ENCODE results near the gene TRHDE.

Gene TRHDE

DNA sequence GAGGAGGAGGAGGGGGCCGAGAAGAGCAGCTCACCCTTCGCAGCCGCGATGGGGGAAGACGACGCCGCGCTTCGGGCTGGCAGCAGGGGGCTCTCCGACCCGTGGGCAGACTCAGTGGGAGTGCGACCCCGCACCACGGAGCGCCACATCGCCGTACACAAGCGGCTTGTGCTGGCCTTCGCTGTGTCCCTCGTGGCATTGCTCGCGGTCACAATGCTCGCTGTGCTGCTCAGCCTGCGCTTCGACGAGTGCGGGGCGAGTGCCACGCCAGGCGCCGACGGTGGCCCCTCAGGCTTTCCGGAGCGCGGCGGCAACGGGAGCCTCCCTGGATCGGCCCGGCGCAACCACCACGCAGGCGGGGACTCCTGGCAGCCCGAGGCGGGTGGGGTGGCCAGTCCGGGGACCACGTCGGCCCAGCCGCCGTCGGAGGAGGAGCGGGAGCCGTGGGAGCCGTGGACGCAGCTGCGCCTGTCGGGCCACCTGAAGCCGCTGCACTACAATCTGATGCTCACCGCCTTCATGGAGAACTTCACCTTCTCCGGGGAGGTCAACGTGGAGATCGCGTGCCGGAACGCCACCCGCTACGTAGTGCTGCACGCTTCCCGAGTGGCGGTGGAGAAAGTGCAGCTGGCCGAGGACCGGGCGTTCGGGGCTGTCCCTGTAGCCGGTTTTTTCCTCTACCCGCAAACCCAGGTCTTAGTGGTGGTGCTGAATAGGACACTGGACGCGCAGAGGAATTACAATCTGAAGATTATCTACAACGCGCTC is 745 bp downstream of the TRHDE start:
- in situ Hi-C loops (cut with MboI; ENCODE audit: low sequenced_read_pairs) = no loop called here

DNA sequence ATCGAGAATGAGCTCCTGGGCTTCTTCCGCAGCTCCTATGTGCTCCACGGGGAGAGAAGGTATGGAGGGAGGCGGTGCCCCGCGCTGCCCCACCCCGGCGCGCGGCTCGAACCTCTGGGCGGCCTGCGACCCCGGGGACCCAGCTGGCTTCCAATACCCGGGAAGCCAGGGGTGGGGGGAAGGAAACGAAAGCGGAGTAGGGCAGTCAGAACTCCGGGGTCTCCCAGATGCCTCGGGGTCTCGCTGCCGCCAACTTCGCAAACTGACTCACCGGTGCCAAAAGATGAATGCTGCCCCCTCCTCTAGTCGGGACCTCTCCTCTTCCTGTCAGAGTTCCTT is 1.3 kb downstream of the TRHDE start:
- in situ Hi-C loops (cut with MboI; ENCODE audit: low sequenced_read_pairs) = no loop called here

DNA sequence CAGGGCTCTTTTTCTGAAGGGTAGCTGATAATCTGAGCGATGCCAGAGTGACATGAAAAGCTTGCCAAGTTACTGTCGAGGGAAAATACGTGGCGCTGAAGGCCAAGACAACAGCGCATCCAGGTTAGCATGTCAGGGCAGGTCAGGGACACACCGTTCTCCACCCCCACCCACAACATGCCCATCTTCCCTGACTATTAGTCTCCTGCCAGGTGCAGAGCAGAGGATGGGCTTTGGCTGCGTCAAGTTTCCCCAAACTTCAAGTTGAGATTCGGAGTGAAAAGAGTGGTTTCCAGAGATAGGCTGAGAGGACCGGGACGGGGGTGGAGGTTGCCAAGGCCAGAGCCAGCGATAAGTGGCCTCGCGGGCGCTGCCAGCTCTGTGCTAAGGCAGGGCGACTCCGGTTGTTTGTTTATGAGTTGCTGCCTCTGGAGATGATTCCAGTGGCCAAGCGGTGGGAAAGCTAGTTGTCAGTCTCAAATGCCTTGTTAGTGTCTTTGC is 1.7 kb downstream of the TRHDE start:
- in situ Hi-C loops (cut with MboI; ENCODE audit: low sequenced_read_pairs) = no loop called here

DNA sequence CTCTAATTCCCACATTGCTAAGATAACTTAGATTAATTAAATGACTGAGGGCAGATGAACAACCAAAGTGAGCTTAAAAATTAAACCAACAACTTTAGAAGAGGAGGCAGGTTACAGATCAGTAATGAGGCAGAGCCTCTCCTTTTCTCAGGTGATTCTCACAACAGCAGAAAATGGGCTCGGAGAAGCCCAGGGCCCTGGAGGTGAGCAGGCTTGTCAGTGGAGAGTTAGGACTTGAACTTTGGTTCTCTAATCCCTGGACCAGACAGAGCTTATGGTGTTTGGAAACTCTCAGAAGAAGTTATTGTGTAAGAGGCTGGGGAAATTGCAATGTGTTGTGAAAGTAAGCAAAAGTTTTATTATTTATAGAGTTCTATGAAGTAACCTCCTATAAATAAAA is 2.8 kb downstream of the TRHDE start:
- in situ Hi-C loops (cut with MboI; ENCODE audit: low sequenced_read_pairs) = no loop called here

DNA sequence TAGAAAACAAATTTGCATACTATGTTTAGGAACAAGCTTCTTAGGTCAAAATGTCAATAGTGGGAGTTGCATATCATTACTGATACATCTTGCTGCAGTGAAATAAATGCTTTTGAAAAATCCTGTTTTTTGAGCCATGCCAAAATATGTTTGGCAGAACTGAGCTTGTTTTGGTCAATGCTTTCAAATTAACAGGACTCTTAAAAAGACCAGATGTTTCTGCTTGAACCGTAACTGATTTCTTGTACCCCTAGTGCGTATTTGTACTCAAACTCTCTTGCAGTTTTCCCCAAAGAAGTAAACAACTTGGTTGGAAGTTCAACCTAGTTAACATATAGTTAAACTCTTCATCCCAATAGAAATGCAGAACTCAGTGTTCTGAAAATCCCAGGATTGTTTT is 3.4 kb downstream of the TRHDE start:
- in situ Hi-C loops (cut with MboI; ENCODE audit: low sequenced_read_pairs) = no loop called here

DNA sequence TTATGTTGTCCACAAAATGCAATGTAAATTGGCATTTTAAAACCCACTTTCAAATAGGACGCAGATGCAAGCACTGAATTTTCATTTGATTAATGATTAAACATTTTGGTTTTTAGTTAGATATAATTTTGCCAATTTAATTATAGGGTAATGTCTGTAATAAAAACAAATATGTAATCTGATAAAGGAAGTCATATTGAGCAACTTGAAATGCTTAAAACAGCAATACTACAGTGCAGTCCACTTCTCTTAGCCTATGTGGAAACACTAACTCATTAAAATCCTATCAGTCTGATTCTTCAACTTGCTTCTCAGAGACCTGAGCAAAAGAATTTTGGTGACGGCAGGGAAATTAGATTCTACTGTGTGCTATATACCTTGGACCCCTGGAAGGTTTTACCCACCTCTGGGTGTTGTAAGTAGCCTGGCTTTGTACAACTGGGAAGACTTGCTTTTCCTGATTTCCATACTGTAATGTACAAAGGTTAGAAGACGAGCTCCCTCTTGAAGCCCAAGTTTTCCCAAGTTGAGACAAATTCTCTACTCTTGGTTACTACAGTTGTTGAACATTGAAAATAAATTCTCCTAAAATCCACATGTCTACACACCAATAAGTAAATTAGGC is 4.1 kb downstream of the TRHDE start:
- in situ Hi-C loops (cut with MboI; ENCODE audit: low sequenced_read_pairs) = no loop called here

DNA sequence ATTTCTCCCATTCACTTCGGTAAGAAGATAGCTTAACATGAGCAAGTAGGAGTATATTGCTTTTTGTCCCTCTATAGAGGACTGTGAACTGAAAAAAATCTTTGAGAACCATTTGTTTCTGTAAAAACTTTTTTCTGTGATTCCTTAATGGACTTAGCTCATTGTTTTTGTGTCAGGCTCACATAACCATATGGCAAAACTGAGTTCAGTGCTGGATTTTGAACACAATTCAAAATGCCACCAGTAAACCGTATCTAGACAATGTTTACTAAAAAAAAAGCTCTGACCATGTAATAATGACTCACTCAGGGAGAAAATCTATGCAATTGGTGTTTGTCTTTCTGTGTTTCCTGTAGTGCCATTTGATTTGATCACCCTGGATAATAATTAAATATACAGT is 5.2 kb downstream of the TRHDE start:
- in situ Hi-C loops (cut with MboI; ENCODE audit: low sequenced_read_pairs) = no loop called here

DNA sequence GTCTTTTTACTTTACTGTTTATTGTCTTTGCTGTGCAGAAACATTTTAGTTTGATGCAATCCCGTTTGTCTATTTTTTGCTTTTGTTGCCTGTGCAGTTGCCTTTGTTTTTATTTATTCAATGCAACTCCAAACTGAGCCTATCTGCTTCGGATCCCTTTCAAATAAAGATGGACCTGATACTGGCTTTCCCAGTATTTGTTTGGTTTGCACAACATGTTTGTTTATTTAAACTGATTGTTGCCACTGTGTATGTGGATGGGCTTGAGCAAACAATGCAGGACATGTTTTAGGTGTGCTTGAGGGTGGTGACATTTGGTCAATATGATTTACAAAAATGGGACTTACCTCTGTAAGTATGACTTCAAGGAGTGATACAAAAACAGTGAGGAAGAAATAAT is 6.7 kb downstream of the TRHDE start:
- in situ Hi-C loops (cut with MboI; ENCODE audit: low sequenced_read_pairs) = no loop called here

DNA sequence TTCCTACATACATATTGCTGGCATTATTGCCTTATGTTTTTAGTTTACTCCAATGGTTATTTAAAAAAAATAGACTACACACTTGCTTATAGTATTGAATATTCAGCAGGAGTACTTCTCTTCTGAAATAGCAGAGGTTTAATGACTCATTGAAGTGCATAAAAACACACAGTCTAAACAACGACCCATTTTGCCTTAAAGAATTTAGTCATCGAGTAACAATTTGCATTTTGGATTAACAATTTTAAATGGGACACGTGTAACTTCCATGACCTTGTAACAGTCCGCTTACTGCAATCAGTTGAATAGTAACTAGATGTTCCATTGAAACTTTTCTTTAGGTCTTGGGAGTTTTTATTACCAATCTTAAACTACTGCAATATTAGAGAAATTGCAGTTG is 9.0 kb downstream of the TRHDE start:
- in situ Hi-C loops (cut with MboI; ENCODE audit: low sequenced_read_pairs) = no loop called here

DNA sequence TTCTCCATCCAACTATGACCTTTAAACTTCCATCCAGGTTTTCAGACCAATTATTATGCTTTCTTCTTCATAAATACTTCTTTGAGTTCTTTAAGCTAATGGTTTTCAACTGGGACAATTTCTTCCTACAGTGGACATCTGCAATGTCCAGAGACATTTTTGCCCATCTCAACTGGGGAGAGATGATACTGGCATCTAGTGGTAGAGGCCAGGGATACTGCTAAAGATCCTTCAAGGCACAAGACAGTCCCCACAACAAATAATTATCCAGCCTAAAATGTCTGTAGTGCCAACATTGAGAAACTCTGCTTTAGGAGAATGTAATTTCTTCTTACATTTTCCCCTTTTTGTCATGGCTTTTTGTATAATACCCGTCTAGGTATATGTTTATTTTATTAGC is 10.6 kb downstream of the TRHDE start:
- in situ Hi-C loops (cut with MboI; ENCODE audit: low sequenced_read_pairs) = no loop called here

DNA sequence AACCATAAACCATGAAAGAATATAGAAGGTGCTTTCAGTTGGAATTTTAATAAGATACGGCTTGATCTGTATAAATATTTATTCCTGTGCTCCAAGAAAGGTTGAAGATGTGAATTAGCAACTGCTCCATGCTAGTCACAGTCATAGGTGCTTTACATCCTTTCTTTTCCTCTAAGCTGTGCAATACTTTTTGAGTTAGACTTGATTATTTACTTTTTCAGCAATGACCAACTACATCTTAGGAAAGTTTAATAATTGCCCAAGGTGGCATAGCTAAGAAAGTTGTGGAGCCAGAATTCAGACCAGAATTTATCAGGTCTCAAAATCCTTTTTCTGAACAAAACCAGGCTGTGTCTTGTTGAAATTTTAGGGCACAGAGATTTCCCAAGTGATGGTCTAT is 13.7 kb downstream of the TRHDE start:
- in situ Hi-C loops (cut with MboI; ENCODE audit: low sequenced_read_pairs) = no loop called here

DNA sequence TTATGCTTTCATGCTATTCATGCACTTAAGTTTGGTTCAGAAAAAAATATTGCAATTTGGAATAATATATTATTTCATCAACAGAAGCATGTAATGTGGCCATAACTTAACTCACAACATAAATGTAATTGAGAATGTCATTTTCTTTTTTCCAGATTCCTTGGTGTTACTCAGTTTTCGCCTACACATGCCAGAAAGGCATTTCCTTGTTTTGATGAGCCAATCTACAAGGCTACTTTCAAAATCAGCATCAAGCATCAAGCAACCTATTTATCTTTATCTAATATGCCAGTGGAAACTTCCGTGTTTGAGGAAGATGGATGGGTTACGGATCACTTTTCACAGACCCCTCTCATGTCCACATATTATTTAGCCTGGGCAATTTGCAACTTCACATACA is 14.4 kb downstream of the TRHDE start:
- in situ Hi-C loops (cut with MboI; ENCODE audit: low sequenced_read_pairs) = no loop called here

DNA sequence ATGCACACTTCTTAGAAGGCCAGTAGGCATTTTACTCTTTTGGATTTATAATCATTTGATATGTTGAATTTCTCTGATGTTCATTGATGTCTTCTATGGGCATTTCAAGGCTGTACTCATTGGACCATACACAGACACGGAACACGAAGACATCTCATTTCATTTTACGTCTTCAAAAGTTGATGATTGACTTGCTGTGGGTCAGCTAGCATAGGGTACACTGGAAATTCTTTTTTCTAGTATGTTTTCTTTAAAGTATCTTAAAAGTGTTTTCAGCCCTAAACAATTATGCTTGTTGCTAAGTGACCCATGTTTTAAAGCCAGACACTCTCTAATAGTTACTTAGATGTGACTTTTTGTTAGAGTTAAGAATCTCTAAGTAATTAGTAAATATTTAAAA is 16.3 kb downstream of the TRHDE start:
- in situ Hi-C loops (cut with MboI; ENCODE audit: low sequenced_read_pairs) = no loop called here

DNA sequence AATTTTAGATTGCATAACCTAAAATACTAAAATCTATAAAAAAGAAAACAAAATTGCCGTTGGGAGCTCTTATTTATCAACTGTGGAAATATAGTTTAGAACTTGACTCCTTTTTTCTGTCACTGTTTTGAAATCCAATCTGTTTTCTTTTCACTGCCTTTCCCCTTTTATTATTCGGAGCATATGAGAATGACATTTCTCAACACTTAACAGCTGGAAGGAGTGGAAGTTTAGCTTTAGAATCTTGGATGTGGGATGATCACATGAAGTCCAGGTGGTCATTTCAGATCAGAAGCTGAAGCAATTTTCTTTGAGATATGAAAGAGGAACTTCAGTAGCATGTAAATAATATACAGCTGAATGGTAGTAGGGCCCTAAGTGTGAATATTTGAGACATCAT is 16.7 kb downstream of the TRHDE start:
- in situ Hi-C loops (cut with MboI; ENCODE audit: low sequenced_read_pairs) = no loop called here

DNA sequence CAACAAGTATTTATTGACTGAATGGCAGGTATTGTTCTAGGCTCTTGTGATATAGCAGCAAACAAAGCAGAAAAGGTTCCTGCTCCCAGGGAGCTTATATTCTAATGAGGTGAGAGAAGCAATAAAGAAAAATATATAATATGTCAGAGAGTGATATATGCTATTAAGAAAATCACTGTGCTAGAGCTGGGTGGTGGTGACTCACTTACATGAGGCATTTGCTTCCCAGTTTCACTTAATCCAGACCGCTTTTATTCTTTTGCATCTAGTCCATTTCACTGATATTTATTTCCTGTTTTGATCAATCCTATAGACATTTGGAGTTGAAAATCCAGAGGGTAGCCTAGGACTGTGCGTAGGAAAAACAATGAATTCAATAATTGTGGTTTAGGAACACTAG is 17.5 kb downstream of the TRHDE start:
- in situ Hi-C loops (cut with MboI; ENCODE audit: low sequenced_read_pairs) = no loop called here

DNA sequence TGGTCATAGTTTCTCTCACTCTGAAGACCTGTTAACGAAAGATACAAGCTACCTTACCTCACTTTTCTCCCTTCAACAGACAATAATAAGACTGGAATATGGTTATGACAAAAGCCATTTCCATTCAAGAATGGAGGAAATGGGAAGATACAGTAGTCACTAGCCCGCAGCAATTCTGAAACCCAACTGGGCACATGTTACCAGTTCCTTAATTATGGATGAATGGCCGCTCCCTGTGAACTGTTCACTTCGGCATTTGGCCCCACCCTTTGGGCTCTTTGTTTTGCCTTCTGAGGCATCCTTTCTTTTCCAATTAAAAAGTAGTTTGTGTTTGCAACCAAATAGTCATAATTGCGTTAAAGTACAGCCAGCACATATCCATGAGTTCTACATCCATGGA is 19.0 kb downstream of the TRHDE start:
- in situ Hi-C loops (cut with MboI; ENCODE audit: low sequenced_read_pairs) = no loop called here

DNA sequence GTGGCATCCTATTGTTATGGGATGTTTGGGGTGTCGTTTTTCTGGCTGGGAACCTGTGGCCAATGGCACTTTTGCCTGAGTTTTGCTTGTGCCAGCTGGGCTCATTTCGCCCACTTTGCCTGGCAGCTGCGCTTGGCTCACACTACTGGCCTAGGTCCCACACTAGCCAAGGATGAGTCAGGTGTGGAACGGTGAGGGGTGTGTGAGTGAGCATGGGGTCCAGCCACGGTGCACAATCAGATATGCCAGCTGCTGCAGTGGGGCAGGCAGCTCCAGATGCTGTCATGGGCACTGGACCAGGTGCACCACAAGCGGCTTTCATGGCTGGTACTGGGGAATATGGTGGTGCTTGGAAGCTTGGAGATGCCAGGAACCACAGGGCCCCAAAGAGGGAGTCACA is 21.5 kb downstream of the TRHDE start:
- in situ Hi-C loops (cut with MboI; ENCODE audit: low sequenced_read_pairs) = no loop called here

DNA sequence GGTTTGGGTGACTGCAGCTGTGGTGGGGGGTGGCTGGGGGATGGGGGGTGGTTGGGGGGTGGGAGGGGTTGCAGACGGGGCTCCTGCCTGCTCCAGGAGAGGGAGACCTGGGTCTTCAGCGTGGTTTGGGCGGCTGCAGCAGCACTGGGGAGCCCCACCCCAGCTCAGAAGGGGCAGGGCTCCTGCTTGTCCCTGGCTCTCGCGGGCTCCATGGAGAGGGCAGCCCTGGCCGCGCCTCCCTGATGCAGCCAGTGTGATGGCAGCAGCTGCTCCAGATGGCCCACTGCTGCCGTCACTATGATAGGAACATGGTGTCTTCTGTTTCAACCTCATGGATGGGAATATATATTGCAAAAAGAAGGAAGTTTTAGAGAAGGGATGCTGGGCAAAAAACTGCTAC is 22.9 kb downstream of the TRHDE start:
- in situ Hi-C loops (cut with MboI; ENCODE audit: low sequenced_read_pairs) = no loop called here

DNA sequence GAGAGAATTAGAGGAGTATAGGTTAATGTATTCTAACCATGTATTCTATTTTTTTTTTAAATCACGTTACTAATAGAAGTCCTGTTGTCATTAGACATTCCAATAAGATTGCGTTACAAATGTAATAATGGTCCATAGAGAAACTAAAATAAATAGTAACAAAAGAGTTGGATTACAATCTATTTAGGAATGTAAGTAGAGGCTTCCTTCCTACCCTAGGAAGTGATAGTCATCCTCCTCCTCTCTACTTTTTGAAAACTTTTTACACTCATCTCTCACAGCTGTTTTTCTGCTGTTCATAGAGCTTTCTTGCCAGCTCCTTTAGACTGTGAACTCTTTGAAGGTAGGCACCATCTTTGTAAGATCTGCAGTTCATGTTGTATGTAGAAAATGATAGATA is 23.6 kb downstream of the TRHDE start:
- in situ Hi-C loops (cut with MboI; ENCODE audit: low sequenced_read_pairs) = no loop called here

DNA sequence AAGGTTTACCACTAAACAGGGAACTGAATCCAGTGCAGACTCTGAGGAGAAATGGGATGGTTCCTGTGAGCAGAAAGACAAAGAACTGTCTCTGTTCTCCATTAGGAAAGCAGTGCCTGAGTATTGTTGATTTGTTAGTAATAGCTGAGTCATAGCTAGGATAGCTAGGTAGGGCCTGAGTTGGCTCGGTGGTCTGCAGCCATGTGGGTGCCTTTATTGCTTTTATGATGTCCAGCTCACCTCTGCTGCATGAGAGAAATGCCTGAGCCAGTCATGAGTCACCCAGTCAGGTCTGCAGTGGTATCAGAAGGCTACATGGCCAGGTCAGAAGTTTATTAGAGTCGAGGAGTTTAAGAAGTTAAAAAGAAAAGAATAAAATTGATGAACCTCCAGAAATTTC is 24.2 kb downstream of the TRHDE start:
- in situ Hi-C loops (cut with MboI; ENCODE audit: low sequenced_read_pairs) = no loop called here

DNA sequence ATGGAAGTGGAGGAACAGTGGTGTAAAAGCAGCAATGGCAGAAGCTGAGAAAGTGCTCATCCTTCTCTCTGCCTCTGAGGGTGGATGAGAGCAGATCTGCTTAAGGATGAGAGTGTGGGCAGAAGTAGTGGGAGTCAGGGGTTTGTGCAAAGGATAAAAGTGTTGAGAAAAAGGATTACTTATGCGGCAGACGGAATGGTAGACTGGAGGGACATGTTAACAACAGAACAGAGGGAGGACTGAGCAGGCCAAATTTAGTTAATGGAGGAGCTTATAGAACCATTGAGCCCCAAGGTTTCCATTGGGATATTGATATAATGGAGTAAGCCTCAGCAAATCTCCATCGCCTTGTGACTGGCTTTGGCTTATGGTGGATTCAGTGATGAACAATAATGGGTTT is 25.5 kb downstream of the TRHDE start:
- in situ Hi-C loops (cut with MboI; ENCODE audit: low sequenced_read_pairs) = no loop called here

DNA sequence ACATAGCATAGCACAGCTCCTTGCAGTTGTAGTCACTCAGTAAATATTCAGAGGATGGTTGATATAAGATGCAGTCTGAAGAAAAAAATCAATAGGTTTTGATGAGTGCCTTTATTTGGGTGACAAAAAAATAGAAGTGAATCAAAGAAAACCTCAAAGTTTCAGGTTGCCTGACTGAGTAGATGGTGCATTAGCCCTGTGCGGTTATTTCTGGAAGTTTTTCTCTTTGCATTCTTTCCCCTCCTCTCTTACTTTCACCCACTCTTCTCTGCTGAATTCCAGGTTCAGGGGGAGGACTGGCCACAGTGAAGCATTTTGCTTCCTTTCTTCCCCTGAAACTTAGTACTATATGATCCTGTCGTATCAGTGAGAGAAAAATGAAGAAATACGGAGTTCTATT is 28.6 kb downstream of the TRHDE start:
- in situ Hi-C loops (cut with MboI; ENCODE audit: low sequenced_read_pairs) = no loop called here

DNA sequence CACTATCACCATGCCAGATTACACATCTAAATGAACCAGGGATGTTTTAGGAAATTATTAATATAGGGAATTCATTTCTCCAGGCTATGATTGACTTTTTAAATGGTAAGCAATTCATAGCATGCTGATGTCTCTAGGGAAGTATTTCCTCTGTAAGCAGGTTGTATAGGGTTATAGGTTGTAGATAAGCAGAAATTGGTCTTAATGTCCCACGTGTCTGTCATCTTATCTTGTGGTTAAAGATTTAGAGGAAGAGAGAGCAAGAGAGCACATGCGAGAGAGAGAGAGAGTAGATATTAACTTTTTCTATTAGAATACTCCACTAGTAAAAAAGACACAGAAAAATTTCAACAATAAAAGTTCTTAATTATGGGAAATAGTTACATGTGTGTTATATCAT is 32.6 kb downstream of the TRHDE start:
- in situ Hi-C loops (cut with MboI; ENCODE audit: low sequenced_read_pairs) = no loop called here
